ENCODE results near the gene CLN5.

DNA sequence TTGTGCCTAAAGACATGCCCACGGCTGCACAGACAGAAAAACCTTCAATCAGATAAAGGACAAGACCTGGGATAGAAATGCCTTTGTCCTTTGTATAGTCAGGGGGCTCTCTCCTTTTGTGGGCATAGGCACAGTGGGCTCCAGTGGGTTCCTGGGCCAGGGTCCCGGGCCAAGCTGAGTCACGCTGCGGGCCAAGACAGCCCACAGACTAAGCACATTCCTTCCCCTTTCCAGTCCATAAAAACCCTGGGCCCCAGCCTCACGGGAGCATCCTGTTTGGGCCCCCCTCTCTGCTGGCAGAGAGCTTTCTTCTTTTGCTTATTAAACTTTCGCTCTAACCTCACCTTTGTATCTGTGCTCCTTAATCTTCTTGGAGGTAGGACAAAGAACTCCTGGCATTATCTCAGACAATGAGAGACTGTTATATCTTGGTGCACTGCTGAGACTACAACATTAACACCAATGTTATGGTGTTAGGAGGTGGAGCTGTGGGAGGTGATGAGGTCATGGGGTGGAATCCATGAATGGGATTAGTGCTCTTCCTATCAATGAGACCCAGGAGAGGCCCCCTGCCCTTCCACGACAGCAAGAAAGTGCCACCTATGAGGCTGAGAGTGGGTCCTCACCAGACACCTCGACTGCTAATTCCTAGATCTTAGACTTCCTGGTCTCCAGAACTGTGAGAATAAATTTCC, 55.9 kb downstream of the CLN5 start:
- TF ChIP-seq, protein P1, sequence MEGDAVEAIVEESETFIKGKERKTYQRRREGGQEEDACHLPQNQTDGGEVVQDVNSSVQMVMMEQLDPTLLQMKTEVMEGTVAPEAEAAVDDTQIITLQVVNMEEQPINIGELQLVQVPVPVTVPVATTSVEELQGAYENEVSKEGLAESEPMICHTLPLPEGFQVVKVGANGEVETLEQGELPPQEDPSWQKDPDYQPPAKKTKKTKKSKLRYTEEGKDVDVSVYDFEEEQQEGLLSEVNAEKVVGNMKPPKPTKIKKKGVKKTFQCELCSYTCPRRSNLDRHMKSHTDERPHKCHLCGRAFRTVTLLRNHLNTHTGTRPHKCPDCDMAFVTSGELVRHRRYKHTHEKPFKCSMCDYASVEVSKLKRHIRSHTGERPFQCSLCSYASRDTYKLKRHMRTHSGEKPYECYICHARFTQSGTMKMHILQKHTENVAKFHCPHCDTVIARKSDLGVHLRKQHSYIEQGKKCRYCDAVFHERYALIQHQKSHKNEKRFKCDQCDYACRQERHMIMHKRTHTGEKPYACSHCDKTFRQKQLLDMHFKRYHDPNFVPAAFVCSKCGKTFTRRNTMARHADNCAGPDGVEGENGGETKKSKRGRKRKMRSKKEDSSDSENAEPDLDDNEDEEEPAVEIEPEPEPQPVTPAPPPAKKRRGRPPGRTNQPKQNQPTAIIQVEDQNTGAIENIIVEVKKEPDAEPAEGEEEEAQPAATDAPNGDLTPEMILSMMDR (IDR thresholded peaks at IDR 0.05) = no peak
- TF ChIP-seq SIN3A (IDR thresholded peaks at IDR 0.05; ENCODE audit: borderline replicate concordance, insufficient read depth, low read depth, low read length) (no peak), POLR2AphosphoS5 (IDR thresholded peaks at IDR 0.05; ENCODE audit: low read depth, low read length) (no peak)
